ENCODE measurements around the gene PLCB1.

GRCh38 chr20:8130840-8131526, 1.1 kb upstream of the PLCB1 start:
- no peak for TF ChIP-seq POLR2AphosphoS5 (IDR thresholded peaks at IDR 0.05; ENCODE audit: low read depth, low read length)
- no peak for TF ChIP-seq POLR2A (IDR thresholded peaks at IDR 0.05; ENCODE audit: low read depth, low read length)
- no peak for TF ChIP-seq TAF1 (IDR thresholded peaks at IDR 0.05; ENCODE audit: borderline replicate concordance, low read depth, low read length)
